ENCODE measurements around the gene MON2. TPM values are rescaled to one million over a fixed set of nuclear protein-coding genes. Genes with fewer than 3 reads are reported as not detected.

Gene MON2
- total and polyA plus RNA-seq, 2 of the 13 experiments (the other 11 are each of a cell fraction or from before 2014, with no cell fraction given): 10.5 to 24.8 TPM

DNA sequence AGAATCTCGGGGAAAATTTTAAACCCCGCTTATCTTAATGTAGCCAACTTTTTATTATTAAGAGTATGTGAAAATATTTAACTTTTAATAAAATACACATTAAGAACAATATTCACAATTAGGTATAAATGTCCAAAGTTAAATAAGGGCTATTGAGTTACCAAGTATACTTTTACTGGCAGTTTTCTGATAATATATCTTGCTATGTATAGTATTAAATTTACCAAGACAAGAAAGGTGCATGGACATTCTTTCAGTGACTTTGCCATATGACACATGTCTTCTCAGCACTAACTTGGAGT lies 115.4 kb downstream of the MON2 start (continued):
- TF ChIP-seq, protein P1, sequence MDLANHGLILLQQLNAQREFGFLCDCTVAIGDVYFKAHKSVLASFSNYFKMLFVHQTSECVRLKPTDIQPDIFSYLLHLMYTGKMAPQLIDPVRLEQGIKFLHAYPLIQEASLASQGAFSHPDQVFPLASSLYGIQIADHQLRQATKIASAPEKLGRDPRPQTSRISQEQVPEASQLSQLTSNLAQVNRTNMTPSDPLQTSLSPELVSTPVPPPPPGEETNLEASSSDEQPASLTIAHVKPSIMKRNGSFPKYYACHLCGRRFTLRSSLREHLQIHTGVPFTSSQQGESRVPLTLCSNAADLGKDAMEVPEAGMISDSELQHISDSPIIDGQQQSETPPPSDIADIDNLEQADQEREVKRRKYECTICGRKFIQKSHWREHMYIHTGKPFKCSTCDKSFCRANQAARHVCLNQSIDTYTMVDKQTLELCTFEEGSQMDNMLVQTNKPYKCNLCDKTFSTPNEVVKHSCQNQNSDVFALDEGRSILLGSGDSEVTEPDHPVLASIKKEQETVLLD (CRISPR knock-in tag; IDR thresholded peaks at IDR 0.05; ENCODE audit: low read depth): no peak

GRCh38 chr12:62584619-62585018 lies 118.0 kb downstream of the MON2 start:
- Histone ChIP-seq H3K4me2 (ENCODE audit: low read depth, low read length) (no peak overlapping the region), H3K79me2 (ENCODE audit: insufficient read depth, low read length) (no peaks in the 10 kb centered on the region), H3K9ac (ENCODE audit: insufficient read depth, low read depth, low read length) (no peak overlapping the region), H3K4me3 (replicated peaks in 1 of 3; ENCODE audit: insufficient read depth in 1 of 3, low read depth in 2 of 3, low read length in 3 of 3) (no peak overlapping the region), H3K36me3 (replicated peaks in 1 of 2; ENCODE audit: control insufficient read depth in 1 of 2, insufficient read depth in 2 of 2, low read length in 2 of 2) (peaks cover 0 to 7% of the 10 kb centered on the region in 2 experiments; a peak in 1 of 5 replicates), H3K27ac (ENCODE audit: extremely low read length, insufficient read depth, low read length) (no peak overlapping the region), H3K27me3 (ENCODE audit: control insufficient read depth in 1 of 2, insufficient read depth in 2 of 2, low read length in 2 of 2) (no peaks in the 10 kb centered on the region), H4K20me1 (ENCODE audit: insufficient read depth, low read length) (no peaks in the 10 kb centered on the region), H3K9me3 (ENCODE audit: low read length) (no peaks in the 10 kb centered on the region), H2AFZ (ENCODE audit: low read length) (no peak overlapping the region), H3K4me1 (ENCODE audit: insufficient read depth, low read length) (no peaks in the 10 kb centered on the region)
- no peak for TF ChIP-seq ZNF777 (CRISPR knock-in tag; IDR thresholded peaks at IDR 0.05)
- no peak for TF ChIP-seq SRF (IDR thresholded peaks at IDR 0.05; ENCODE audit: low read depth, low read length)
- whole genome bisulfite sequencing (ENCODE audit: low lambda C conversion rate): 99% methylated on average over 4 of the region's 4 CpGs
- ATAC-seq (no peak), FAIRE-seq (no peak), DNase-seq (ENCODE audit: low spot score) (no peak)
- ChIA-PET POLR2A (no interaction called here), CTCF (ENCODE audit: low intra/inter-chr PET ratio, low total read pairs) (no interaction called here)
- intact Hi-C loops (cut with micrococcal nuclease; ENCODE audit: unreplicated experiment): no loop called here
- in situ Hi-C loops (cut with HindIII; ENCODE audit: extremely low pct_ligation_motif_present, low pct_unique_long_range_greater_than_20kb): loop anchor here (5.0 to 25.0 kb wide), 2 partner anchors 208 to 478 kb away; no protein-coding TSS in a partner anchor
- BruUV-seq (replicated peaks): no TSS peak

- no peak overlapping the region for H3K4me3 ChIP-seq (replicated peaks in 1 of 3; ENCODE audit: insufficient read depth in 1 of 3, low read depth in 2 of 3, low read length in 3 of 3)
- H3K9ac ChIP-seq (ENCODE audit: insufficient read depth, low read depth, low read length): no peak overlapping the region
- no peak for ATAC-seq
- H3K79me2 ChIP-seq (ENCODE audit: insufficient read depth, low read length): no peaks in the 10 kb centered on the region
- ChIA-PET POLR2A (no interaction called here), CTCF (ENCODE audit: low intra/inter-chr PET ratio, low total read pairs) (no interaction called here)
- no peak overlapping the region for H3K27ac ChIP-seq (ENCODE audit: extremely low read length, insufficient read depth, low read length)
- BruUV-seq (replicated peaks): no TSS peak
- no peaks in the 10 kb centered on the region for H3K27me3 ChIP-seq (ENCODE audit: control insufficient read depth in 1 of 2, insufficient read depth in 2 of 2, low read length in 2 of 2)
- in situ Hi-C loops (cut with HindIII; ENCODE audit: extremely low pct_ligation_motif_present, low pct_unique_long_range_greater_than_20kb): loop anchor here (5.0 to 25.0 kb wide), 2 partner anchors 205 to 475 kb away; no protein-coding TSS in a partner anchor
- intact Hi-C loops (cut with micrococcal nuclease; ENCODE audit: unreplicated experiment): no loop called here
- no peaks in the 10 kb centered on the region for H4K20me1 ChIP-seq (ENCODE audit: insufficient read depth, low read length)
- peaks cover 0 to 7% of the 10 kb centered on the region in 2 experiments; a peak in 1 of 5 replicates for H3K36me3 ChIP-seq (replicated peaks in 1 of 2; ENCODE audit: control insufficient read depth in 1 of 2, insufficient read depth in 2 of 2, low read length in 2 of 2)
- DNase-seq (ENCODE audit: low spot score): no peak
- no peak overlapping the region for H2AFZ ChIP-seq (ENCODE audit: low read length)
- H3K9me3 ChIP-seq (ENCODE audit: low read length): no peaks in the 10 kb centered on the region
- H3K4me2 ChIP-seq (ENCODE audit: low read depth, low read length): no peak overlapping the region
- no peaks in the 10 kb centered on the region for H3K4me1 ChIP-seq (ENCODE audit: insufficient read depth, low read length)
- FAIRE-seq: no peak
- 98% methylated on average over 2 of the region's 2 CpGs for WGBS (ENCODE audit: low lambda C conversion rate)
- TF ChIP-seq, protein P2, sequence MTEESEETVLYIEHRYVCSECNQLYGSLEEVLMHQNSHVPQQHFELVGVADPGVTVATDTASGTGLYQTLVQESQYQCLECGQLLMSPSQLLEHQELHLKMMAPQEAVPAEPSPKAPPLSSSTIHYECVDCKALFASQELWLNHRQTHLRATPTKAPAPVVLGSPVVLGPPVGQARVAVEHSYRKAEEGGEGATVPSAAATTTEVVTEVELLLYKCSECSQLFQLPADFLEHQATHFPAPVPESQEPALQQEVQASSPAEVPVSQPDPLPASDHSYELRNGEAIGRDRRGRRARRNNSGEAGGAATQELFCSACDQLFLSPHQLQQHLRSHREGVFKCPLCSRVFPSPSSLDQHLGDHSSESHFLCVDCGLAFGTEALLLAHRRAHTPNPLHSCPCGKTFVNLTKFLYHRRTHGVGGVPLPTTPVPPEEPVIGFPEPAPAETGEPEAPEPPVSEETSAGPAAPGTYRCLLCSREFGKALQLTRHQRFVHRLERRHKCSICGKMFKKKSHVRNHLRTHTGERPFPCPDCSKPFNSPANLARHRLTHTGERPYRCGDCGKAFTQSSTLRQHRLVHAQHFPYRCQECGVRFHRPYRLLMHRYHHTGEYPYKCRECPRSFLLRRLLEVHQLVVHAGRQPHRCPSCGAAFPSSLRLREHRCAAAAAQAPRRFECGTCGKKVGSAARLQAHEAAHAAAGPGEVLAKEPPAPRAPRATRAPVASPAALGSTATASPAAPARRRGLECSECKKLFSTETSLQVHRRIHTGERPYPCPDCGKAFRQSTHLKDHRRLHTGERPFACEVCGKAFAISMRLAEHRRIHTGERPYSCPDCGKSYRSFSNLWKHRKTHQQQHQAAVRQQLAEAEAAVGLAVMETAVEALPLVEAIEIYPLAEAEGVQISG (CRISPR knock-in tag; IDR thresholded peaks at IDR 0.05): no peak
- TF ChIP-seq ZSCAN22 (CRISPR knock-in tag; IDR thresholded peaks at IDR 0.05) (no peak), ZNF275 (CRISPR knock-in tag; IDR thresholded peaks at IDR 0.05; ENCODE audit: borderline replicate concordance) (no peak), PCBP1 (IDR thresholded peaks at IDR 0.05; ENCODE audit: borderline replicate concordance, low read depth, low read length) (no peak), ZNF550 (CRISPR knock-in tag; IDR thresholded peaks at IDR 0.05; ENCODE audit: borderline replicate concordance) (no peak), ZNF253 (CRISPR knock-in tag; IDR thresholded peaks at IDR 0.05; ENCODE audit: borderline replicate concordance) (no peak), ZSCAN29 (CRISPR knock-in tag; conservative IDR thresholded peaks at IDR 0.05) (no peak), DPF2 (CRISPR knock-in tag; IDR thresholded peaks at IDR 0.05; ENCODE audit: borderline replicate concordance, low read depth) (no peak), ZNF773 (CRISPR knock-in tag; IDR thresholded peaks at IDR 0.05; ENCODE audit: borderline replicate concordance) (no peak)
Observed at GRCh38 chr12:62586850-62587249, 120.2 kb downstream of the MON2 start.
